GM13976 (cell line): Measurements from ENCODE around the gene YIPF4.
"Not testable (repeated sequence)": the region's sequence is repeated elsewhere in the genome, so short reads cannot be mapped to it uniquely, and the experiment has no call there.

Experiments
- DNase-seq: peaks from one replicate; pipeline ENCODE4 v3.0.0; 2012; ENCODE audit warnings: low spot score
- CTCF ChIP-seq: IDR thresholded peaks from 2 replicates; pipeline ENCODE4 v1.5.1; 2012; ENCODE audit warnings: borderline replicate concordance, mild to moderate bottlenecking; ENCODE audit not compliant: insufficient read depth; ENCODE audit errors: extremely low read depth, missing control alignments, control extremely low read depth
- in situ Hi-C: fragments of 300-500 bp; cut with MboI; formaldehyde crosslinking; loops from one replicate; pipeline ENCODE4 v1.12.0; 2022; ENCODE audit warnings: low sequenced_read_pairs, mixed read lengths, inconsistent platforms; ENCODE audit not compliant: unreplicated experiment

Gene YIPF4

DNA sequence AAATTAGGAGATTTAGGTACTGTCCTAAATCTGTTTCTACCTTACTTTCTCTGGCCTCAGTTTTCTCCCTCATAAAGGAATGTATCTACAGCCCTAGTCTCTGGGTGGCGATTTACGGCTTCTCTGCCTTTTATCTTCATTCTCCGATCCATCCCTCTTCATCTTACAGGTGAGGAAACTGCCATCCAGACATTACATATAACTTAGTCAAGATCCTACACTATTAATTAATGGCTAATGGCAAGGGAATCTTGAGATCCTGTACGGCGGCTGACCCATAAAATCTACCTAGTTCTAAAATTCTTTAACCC lies 386 bp upstream of the YIPF4 start:
- in situ Hi-C loops = no loop called here
- DNase-seq = no peak
- no peak for TF ChIP-seq CTCF

DNA sequence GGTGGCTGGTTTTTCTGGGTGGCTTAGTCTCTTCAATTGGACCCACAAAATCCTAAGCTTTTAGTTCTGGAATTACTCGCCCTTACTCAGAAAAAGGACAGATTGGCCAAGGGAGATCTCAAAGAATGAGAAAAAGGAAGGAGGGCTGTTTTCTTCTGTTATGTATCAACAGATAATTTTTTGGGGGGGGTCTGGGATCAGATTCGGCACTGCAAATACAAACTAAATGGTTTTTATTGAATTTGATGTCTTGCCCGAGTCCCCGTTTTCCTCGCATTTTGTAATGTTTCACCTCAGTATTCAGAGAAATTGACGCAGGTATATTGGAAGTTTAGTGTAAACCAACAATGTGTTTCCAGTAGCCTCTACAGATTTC lies 762 bp downstream of the YIPF4 start:
- in situ Hi-C loops = no loop called here
- no peak for TF ChIP-seq CTCF
- no peak for DNase-seq

DNA sequence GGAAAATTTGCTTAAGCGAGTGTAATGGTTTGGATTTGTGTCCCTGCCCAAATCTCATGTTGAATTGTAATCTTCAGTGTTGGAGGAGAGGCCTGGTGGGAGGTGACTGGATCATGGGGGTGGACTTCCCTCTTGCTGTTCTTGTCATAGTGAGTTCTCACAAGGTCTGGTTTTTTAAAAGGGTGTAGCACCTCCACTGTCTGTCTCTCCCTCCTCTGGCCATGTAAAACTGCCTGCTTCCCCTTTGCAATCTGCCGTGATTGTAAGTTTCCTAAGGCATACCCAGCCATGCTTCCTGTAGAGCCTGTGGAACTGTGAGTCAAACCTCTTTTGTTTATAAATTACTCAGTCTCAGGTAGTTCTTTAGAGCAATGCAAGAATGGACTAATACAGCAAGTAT lies 6.6 kb downstream of the YIPF4 start:
- no peak for TF ChIP-seq CTCF
- no peak for DNase-seq
- in situ Hi-C loops = no loop called here

DNA sequence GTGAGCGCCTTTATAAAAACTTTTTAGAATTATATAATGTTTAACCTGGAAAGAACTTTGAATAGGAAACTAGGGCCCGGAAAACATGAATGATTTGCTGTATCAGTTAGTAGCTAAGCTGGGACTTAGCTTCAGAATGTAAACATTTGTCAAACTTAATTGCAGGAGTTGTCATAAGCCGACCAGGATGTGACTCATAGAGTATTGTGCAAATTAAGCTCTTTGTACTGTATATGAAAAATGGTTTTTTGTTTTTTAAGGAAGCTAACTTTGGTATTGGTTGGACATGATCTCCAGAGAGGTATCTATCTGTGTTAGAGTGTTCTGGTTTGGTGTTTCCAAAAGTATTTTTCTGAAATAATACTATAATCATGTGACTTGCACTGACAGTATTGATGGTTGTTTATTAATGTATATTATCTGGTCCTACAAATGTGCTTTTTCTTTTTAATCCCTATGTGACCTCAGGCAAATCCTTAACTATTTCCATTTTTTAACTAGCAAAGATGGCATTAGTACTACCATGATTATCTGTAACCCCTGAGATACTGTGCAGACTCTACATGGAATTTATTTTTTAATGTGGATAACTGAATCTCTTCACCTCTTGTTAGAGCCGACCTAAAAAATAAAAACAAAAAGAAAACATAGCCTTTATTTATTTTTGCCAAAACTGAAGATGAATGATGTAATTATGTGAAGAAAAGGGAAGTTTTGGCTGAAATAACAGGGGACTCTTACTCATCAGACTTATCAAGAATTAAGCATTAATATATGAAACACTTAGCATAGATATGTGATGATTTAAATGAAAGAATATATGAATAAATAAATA lies 11.7 kb downstream of the YIPF4 start:
- DNase-seq = no peak
- TF ChIP-seq CTCF = no peak
- in situ Hi-C loops = no loop called here

GRCh38 chr2:32290000-32290339 lies 12.3 kb downstream of the YIPF4 start:
- in situ Hi-C loops = no loop called here
- no peak for DNase-seq
- no peak for TF ChIP-seq CTCF

DNA sequence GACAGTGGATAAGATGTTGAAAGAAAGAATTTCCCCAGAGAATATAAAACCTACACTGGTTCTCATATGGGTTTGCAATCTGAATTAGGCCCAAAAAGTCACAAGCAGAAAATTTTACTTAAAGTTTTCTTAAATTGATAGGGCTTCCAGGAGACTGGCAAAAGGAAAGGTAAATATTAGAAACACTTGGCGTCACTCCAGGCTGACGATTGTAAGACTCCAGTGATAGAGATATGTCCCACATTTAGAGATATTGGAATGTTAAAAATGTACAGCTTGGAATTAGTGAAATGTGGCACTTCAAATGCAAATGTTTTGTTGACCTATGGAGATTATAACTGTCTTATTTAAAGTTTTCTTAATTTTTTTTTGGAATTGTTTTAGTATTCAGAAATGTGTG lies 14.0 kb downstream of the YIPF4 start:
- in situ Hi-C loops = no loop called here
- no peak for DNase-seq
- no peak for TF ChIP-seq CTCF

GRCh38 chr2:32293493-32293892 lies 15.8 kb downstream of the YIPF4 start:
- DNase-seq, in situ Hi-C loops: not testable (repeated sequence)

DNA sequence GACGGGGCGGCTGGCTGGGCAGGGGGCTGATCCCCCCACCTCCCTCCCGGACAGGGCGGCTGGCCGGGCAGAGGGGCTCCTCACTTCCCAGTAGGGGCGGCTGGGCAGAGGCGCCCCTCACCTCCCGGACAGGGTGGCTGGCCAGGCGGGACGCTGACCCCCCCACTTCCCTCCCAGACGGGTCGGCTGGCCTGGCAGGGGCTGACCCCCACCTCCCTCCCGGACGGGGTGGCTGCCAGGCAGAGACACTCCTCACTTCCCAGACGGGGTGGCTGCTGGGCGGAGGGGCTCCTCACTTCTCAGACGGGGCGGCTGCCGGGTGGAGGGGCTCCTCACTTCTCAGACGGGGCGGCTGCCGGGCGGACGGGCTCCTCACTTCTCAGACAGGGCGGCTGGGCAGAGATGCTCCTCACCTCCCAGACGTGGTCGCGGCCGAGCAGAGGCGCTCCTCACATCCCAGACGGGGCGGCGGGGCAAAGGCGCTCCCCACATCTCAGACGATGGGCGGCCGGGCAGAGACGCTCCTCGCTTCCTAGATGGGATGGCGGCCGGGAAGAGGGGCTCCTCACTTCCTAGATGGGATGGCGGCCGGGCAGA lies 16.4 kb downstream of the YIPF4 start:
- DNase-seq, in situ Hi-C loops: not testable (repeated sequence)
